Heart right ventricle (tissue), 16 donors: ENCODE measurements around the gene TARM1. TPM values are rescaled to one million over a fixed set of nuclear protein-coding genes. Genes with fewer than 3 reads are reported as not detected.
A peak's percentile ranks its signal among the peaks of the same experiment; 100 is the strongest.

Experiments used
- ATAC-seq, 8 donors: fragments of 200-7000 bp; cut with Tn5 transposase; one replicate each; pipeline ENCODE4 v1.9.1; 2020; ENCODE audit warnings: mild to moderate bottlenecking in 8 of 8, moderate library complexity in 8 of 8, moderate number of reproducible peaks in 1 of 8
- DNase-seq, 2 donors: peaks; one replicate each; pipeline ENCODE4 v3.0.0-alpha.2; 2020
- H3K27ac ChIP-seq, 10 donors: fragments of 200-600 bp; sonication (generic) in 2 of 10; one replicate each; pipeline versions ENCODE4 v1.5.0 to v1.8.0; 2020 to 2022; ENCODE audit warnings: mild to moderate bottlenecking in 3 of 10
- H3K27me3 ChIP-seq, 7 donors: fragments of 200-600 bp; one replicate each; pipeline ENCODE4 v1.8.0; 2021 to 2022; ENCODE audit warnings: mild to moderate bottlenecking in 2 of 7
- H3K36me3 ChIP-seq, 9 donors: fragments of 200-600 bp; sonication (generic) in 1 of 9; one replicate each; pipeline versions ENCODE4 v1.5.0 to v1.8.0; 2020 to 2022; ENCODE audit warnings: mild to moderate bottlenecking in 2 of 9
- H3K4me1 ChIP-seq, 9 donors: fragments of 200-600 bp; sonication (generic) in 1 of 9; one replicate each; pipeline versions ENCODE4 v1.5.0 to v1.8.0; 2020 to 2022; ENCODE audit warnings: mild to moderate bottlenecking in 4 of 9
- H3K4me3 ChIP-seq, 10 donors: fragments of 200-600 bp; sonication (generic) in 2 of 10; one replicate each; pipeline versions ENCODE4 v1.5.0 to v1.8.0; 2020 to 2022; ENCODE audit warnings: mild to moderate bottlenecking in 7 of 10, moderate library complexity in 2 of 10
- H3K9me3 ChIP-seq, 11 donors: fragments of 200-600 bp in 10 of 11; sonication (generic) in 2 of 11; one replicate each; pipeline versions ENCODE4 v1.5.0 to v1.8.0; 2013 to 2022; ENCODE audit warnings: mild to moderate bottlenecking in 2 of 11, control low read depth in 1 of 11, moderate library complexity in 1 of 11
- WGBS, 2 donors: extraction: QIAGEN DNeasy Blood & Tissue Kit; methylation state at CpG; one replicate each; pipeline ENCODE4 v1.1.7; 2013; ENCODE audit warnings: inconsistent platforms in 1 of 2; 5-methylcytosine and 5-hydroxymethylcytosine counted together
- intact Hi-C, 10 donors: fragments of 100-400 bp; cut with DNase I; formaldehyde crosslinking; loops; one replicate each; pipeline versions ENCODE4 v1.11.1 to v1.14.2; 2022
- polyA plus RNA-seq, 2 donors: library from polyadenylated mRNA; stranded (reverse); fragments of 200-250 nt; gene quantifications; one replicate each; pipeline ENCODE4 v1.2.3, GENCODE V29; 2013
- total RNA-seq, 10 donors: library from RNA; stranded (reverse); fragmentation: NEBNext Ultra II Directional in 3 of 10; extraction: Animal tissue kit (Norgen Biotek cat#: 25700) in 3 of 10; gene quantifications; one replicate each; pipeline versions ENCODE4 v1.2.1 to v1.2.4, GENCODE V29; 2021 to 2023
- TF ChIP-seq, protein P1 (sequence below), 9 donors: fragments of 200-600 bp; sonication (generic) in 2 of 9; IDR thresholded peaks; one replicate each; pipeline versions ENCODE4 v1.5.0 to v1.8.0; 2021 to 2022; ENCODE audit warnings: antibody characterized with exemption in 9 of 9, mild to moderate bottlenecking in 5 of 9, moderate library complexity in 1 of 9
- donor health status: Arrhythmogenic right ventricular cardiomyopathy.
- donor health status: ischemic (EF 13 %, LVEDD 7.1; RV severe dilation, severe dysfunction).
- donor health status: healthy with polysubstance abuse.
- donor health status: DM: no; HTN: yes; CAD: no.
- donor health status: DM: no; HTN: no; CAD: no.
- donor health status: ischemic (EF 25% LVEDD 6.9; RV normal size, moderate dysfunction).
- donor health status: ischemic (EF 25% LVEDD 5.7; RV mildly dilated, moderate dysfunction).
- donor health status: healthy.
- donor health status: DM: yes; HTN: yes; CAD: no.
- donor health status: Ischemic cardiomyopathy.
- donor health status: ischemic (EF 35%, LVEDD 5.7; RV mildly dilated, moderate dysfunction).
- donor health status: nonischemic (EF 11% LVEDD 7.7; RV severe dilation, severe dysfunction).
- donor health status: DM: yes; HTN: yes; CAD: no.
- donor health status: PGD.
- donor health status: ischemic (EF 29% LVEDD 5.4; RV normal size, mild dysfunction).
- donor health status: nonischemic (EF 23%, LVEDD 6.1; RV moderate dilation, normal function).

Gene TARM1
- total and polyA plus RNA-seq, 12 donors = not detected

DNA sequence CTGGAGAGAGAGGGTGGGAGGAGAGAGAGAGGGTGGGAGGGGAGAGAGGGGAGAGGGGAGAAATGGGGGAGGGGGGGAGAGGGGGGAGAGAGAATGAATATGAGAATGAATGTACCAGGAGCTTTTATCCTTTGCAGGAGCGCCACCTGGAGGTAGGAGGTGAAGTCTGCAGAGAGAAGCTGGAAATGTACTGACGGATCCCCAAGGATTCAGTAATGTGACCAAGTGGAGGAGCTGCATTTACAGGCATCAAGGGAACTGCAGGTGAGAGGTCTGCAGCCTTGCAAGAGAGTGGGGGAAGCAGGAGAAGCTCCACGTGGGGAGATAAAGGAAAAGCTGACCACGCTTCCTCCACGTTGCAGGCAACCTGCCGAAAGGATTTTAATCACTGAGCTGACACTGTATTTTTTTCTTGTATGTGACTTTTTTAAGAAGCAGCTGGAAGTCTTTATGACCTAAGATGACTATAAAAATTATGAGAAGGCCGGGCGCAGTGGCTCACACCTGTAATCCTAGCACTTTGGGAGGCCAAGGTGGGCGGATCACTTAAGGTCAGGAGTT, 51.2 kb downstream of the TARM1 start:
- Histone ChIP-seq H3K27ac (no peak overlapping the region), H3K4me3 (no peak overlapping the region), H3K27me3 (peaks cover 0 to 30% (median 16%) of the 10 kb centered on the region in 7 donors), H3K9me3 (no peaks in the 10 kb centered on the region), H3K4me1 (peaks cover 0 to 8% (median 0%) of the 10 kb centered on the region in 9 donors), H3K36me3 (no peaks in the 10 kb centered on the region)
- peak; percentile 28 to 34 for DNase-seq
- intact Hi-C loops = loop anchor here in 6 of 10 donors (1.0 to 10.0 kb wide), 6 partner anchors 185 to 238 kb away; no protein-coding TSS in a partner anchor
- ATAC-seq = peak in 2 of 8 donors; percentile 38 to 49
- 38 to 45% methylated on average over 9 of the region's 9 CpGs for WGBS, 2 donors
- TF ChIP-seq, protein P1, sequence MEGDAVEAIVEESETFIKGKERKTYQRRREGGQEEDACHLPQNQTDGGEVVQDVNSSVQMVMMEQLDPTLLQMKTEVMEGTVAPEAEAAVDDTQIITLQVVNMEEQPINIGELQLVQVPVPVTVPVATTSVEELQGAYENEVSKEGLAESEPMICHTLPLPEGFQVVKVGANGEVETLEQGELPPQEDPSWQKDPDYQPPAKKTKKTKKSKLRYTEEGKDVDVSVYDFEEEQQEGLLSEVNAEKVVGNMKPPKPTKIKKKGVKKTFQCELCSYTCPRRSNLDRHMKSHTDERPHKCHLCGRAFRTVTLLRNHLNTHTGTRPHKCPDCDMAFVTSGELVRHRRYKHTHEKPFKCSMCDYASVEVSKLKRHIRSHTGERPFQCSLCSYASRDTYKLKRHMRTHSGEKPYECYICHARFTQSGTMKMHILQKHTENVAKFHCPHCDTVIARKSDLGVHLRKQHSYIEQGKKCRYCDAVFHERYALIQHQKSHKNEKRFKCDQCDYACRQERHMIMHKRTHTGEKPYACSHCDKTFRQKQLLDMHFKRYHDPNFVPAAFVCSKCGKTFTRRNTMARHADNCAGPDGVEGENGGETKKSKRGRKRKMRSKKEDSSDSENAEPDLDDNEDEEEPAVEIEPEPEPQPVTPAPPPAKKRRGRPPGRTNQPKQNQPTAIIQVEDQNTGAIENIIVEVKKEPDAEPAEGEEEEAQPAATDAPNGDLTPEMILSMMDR (IDR thresholded peaks at IDR 0.05) = peak in 8 of 9 donors; percentile 35 to 63 (median 57)

- Histone ChIP-seq H3K36me3 (no peaks in the 10 kb centered on the region), H3K9me3 (no peaks in the 10 kb centered on the region), H3K4me1 (peaks cover 0 to 7% (median 0%) of the 10 kb centered on the region in 9 donors), H3K27ac (no peak overlapping the region), H3K4me3 (no peak overlapping the region), H3K27me3 (peaks cover 0 to 37% (median 19%) of the 10 kb centered on the region in 7 donors)
- WGBS, 2 donors = 76 to 81% methylated on average over 3 of the region's 3 CpGs
- intact Hi-C loops = loop anchor here in 4 of 10 donors (1.0 to 10.0 kb wide), 4 partner anchors 184 to 224 kb away; no protein-coding TSS in a partner anchor
- no peak for DNase-seq
- TF ChIP-seq, protein P1 (IDR thresholded peaks at IDR 0.05) = no peak
- ATAC-seq = no peak
Measured at GRCh38 chr19:54029301-54029700, 51.9 kb downstream of the TARM1 start.

GRCh38 chr19:54026656-54027055, 54.5 kb downstream of the TARM1 start:
- Histone ChIP-seq H3K36me3 (no peaks in the 10 kb centered on the region), H3K27ac (no peak overlapping the region), H3K4me1 (peaks cover 0 to 27% (median 0%) of the 10 kb centered on the region in 9 donors), H3K27me3 (peaks cover 0 to 46% (median 28%) of the 10 kb centered on the region in 7 donors), H3K9me3 (no peaks in the 10 kb centered on the region), H3K4me3 (no peak overlapping the region)
- no peak for ATAC-seq
- WGBS, 2 donors = 66 to 70% methylated on average over 7 of the region's 7 CpGs
- no peak for DNase-seq
- intact Hi-C loops = loop anchor here in 4 of 10 donors (5.0 to 10.0 kb wide), 3 partner anchors 184 to 222 kb away; no protein-coding TSS in a partner anchor
- TF ChIP-seq, protein P1 (IDR thresholded peaks at IDR 0.05) = no peak

DNA sequence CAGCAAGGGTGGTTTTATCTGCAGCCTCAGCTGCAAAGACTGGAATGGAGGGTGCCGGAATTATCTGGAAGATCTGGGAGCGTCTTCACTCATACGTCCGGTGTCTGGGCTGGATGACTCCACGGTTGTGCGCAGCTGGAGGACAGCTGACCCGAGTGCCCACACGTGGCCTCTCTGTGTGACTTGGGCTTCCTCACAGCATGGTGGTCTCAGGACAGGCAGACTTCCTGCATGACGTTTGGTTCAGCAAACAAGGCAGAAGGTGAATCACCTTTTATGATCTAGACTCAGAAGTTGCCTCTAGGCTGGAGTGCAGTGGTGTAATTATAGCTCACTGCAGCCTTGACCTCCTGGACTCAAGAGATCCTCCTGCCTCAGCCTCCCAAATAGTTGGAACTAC, 56.5 kb downstream of the TARM1 start:
- Histone ChIP-seq H3K4me3 (no peak overlapping the region), H3K36me3 (no peaks in the 10 kb centered on the region), H3K27me3 (peaks cover 0 to 46% (median 33%) of the 10 kb centered on the region in 7 donors), H3K4me1 (peaks cover 0 to 28% (median 0%) of the 10 kb centered on the region in 9 donors), H3K9me3 (no peaks in the 10 kb centered on the region), H3K27ac (no peak overlapping the region)
- DNase-seq = no peak
- ATAC-seq = no peak
- WGBS, 2 donors = 72 to 76% methylated on average over 9 of the region's 9 CpGs
- intact Hi-C loops = loop anchor here (1.0 to 10.0 kb wide), 7 partner anchors 117 to 220 kb away; partner anchors contain the start of gene CACNG7 (in 9 of the 10)
- TF ChIP-seq, protein P1 (IDR thresholded peaks at IDR 0.05) = no peak
